GM12878 (cell line): ENCODE results near the gene VAV2. TPM values are rescaled to one million over a fixed set of nuclear protein-coding genes. Genes with fewer than 3 reads are reported as not detected.

ENCODE experiments used
- ATAC-seq: fragments of 200-7000 bp; cut with Tn5 transposase; 3 replicates; pipeline ENCODE4 v1.9.1; 2020; ENCODE audit warnings: mild to moderate bottlenecking, moderate library complexity
- BruUV-seq: library from RNA; stranded (reverse); fragments of 400-500 nt; replicated peaks from 2 replicates; lab custom pipeline; 2021; lab: Mats Ljungman, UMichigan
- CTCF ChIA-PET: fragments of 300-600 bp; sonication (Branson Sonifier 250); formaldehyde crosslinking; extraction: SDS; loops from one replicate; lab custom pipeline; 2021; ENCODE audit warnings: inconsistent platforms; lab: Yijun Ruan, JAX
- POLR2A ChIA-PET: fragments of 350-600 bp; formaldehyde crosslinking; extraction: SDS; loops from one replicate; lab custom pipeline; 2021; ENCODE audit warnings: inconsistent platforms; lab: Charles Lee
- RAD21 ChIA-PET: fragments of 300-600 bp; sonication (Branson Sonifier 250); formaldehyde crosslinking; loops from one replicate; lab custom pipeline; 2023; ENCODE audit warnings: antibody characterized with exemption; ENCODE audit not compliant: unreplicated experiment; lab: Charles Lee
- SMC1A ChIA-PET: fragments of 300-600 bp; sonication (Branson Sonifier 250); formaldehyde crosslinking; loops from one replicate; lab custom pipeline; 2023; ENCODE audit not compliant: unreplicated experiment, uncharacterized antibody; lab: Charles Lee
- DNase-seq: peaks from one replicate; pipeline ENCODE4 v3.0.0-alpha.2; 2011; ENCODE audit warnings: low read depth, low spot score
- FAIRE-seq: peaks from 3 replicates; lab custom pipeline; 2011; peaks lifted over from hg19 to GRCh38; lab: Jason Lieb, UNC
- H2AFZ ChIP-seq: 2 replicates; pipeline ENCODE4 v1.6.0; 2011; ENCODE audit warnings: low read depth, low read length, control low read depth; ENCODE audit not compliant: control insufficient read depth
- H3K27ac ChIP-seq: 2 replicates; pipeline ENCODE4 v1.5.1; 2011; ENCODE audit warnings: control low read depth; ENCODE audit not compliant: control insufficient read depth, insufficient read depth
- H3K27me3 ChIP-seq, 2 experiments: replicated peaks in 1 of 2; 2 replicates each; pipeline versions ENCODE4 v1.6.0 to v1.6.1; 2011; ENCODE audit warnings: low read length in 1 of 2; ENCODE audit not compliant: control insufficient read depth in 2 of 2, insufficient read depth in 2 of 2
- H3K36me3 ChIP-seq, 2 experiments: 2 replicates each; pipeline ENCODE4 v1.5.1; 2011; ENCODE audit warnings: low read length in 1 of 2; ENCODE audit not compliant: control insufficient read depth in 2 of 2, insufficient read depth in 2 of 2
- H3K4me1 ChIP-seq: 2 replicates; pipeline ENCODE4 v1.6.1; 2011; ENCODE audit warnings: mild to moderate bottlenecking, low read length, moderate library complexity, mixed read lengths; ENCODE audit not compliant: control insufficient read depth, insufficient read depth
- H3K4me2 ChIP-seq: 2 replicates; pipeline ENCODE4 v1.6.0; 2011; ENCODE audit warnings: control low read depth; ENCODE audit not compliant: control insufficient read depth, insufficient read depth
- H3K4me3 ChIP-seq: fragments of 200-600 bp; sonication (generic); 2 replicates; pipeline ENCODE4 v1.5.1; 2016
- H3K79me2 ChIP-seq: 2 replicates; pipeline ENCODE4 v1.6.0; 2011; ENCODE audit warnings: low read length; ENCODE audit not compliant: control insufficient read depth, insufficient read depth
- H3K9ac ChIP-seq: 2 replicates; pipeline ENCODE4 v1.8.0; 2011; ENCODE audit warnings: low read length, control low read depth, mixed read lengths; ENCODE audit not compliant: control insufficient read depth, insufficient read depth
- H3K9me3 ChIP-seq: replicated peaks from 3 replicates; pipeline ENCODE4 v1.5.1; 2011; ENCODE audit warnings: mild to moderate bottlenecking, low read length; ENCODE audit not compliant: control insufficient read depth, insufficient read depth
- H4K20me1 ChIP-seq: 2 replicates; pipeline ENCODE4 v1.6.0; 2011; ENCODE audit not compliant: control insufficient read depth, insufficient read depth
- ASH2L ChIP-seq: fragments of 300-600, 200-600 bp; sonication (generic); IDR thresholded peaks from 2 replicates; pipeline ENCODE4 v1.6.1; 2017; ENCODE audit warnings: low read depth, mild to moderate bottlenecking, borderline replicate concordance
- ELK1 ChIP-seq: IDR thresholded peaks from 2 replicates; pipeline ENCODE4 v1.6.1; 2012; ENCODE audit warnings: low read depth, low read length, improper control_type of control experiment
- ETV6 ChIP-seq, 2 experiments: fragments of 450-650 bp in 1 of 2; IDR thresholded peaks in 1 of 2; conservative IDR thresholded peaks in 1 of 2; 2 replicates each; pipeline ENCODE4 v1.6.1; 2014; ENCODE audit warnings: antibody characterized with exemption in 1 of 2, borderline replicate concordance in 1 of 2, low read depth in 1 of 2, mild to moderate bottlenecking in 1 of 2, moderate library complexity in 1 of 2
- FOXK2 ChIP-seq: fragments of 450-650 bp; IDR thresholded peaks from 2 replicates; pipeline ENCODE4 v1.6.1; 2017; ENCODE audit warnings: mild to moderate bottlenecking, moderate library complexity
- JUNB ChIP-seq: IDR thresholded peaks from 2 replicates; pipeline ENCODE4 v1.6.1; 2016; ENCODE audit warnings: antibody characterized with exemption, mild to moderate bottlenecking
- JUND ChIP-seq: IDR thresholded peaks from 2 replicates; pipeline ENCODE4 v1.6.1; 2012; ENCODE audit warnings: low read depth, mild to moderate bottlenecking, low read length, improper control_type of control experiment, moderate library complexity
- MLLT1 ChIP-seq: fragments of 450-650 bp; IDR thresholded peaks from 2 replicates; pipeline ENCODE4 v1.6.1; 2016; ENCODE audit warnings: mild to moderate bottlenecking
- MTA2 ChIP-seq: fragments of 450-650 bp; IDR thresholded peaks from 2 replicates; pipeline ENCODE4 v1.6.1; 2016; ENCODE audit warnings: low read depth, mild to moderate bottlenecking, moderate library complexity
- NFYA ChIP-seq: IDR thresholded peaks from 2 replicates; pipeline ENCODE4 v1.6.1; 2011; ENCODE audit warnings: low read depth, mild to moderate bottlenecking, low read length, improper control_type of control experiment, borderline replicate concordance
- PAX8 ChIP-seq: fragments of 450-650 bp; IDR thresholded peaks from 2 replicates; pipeline ENCODE4 v1.6.1; 2017; ENCODE audit warnings: mild to moderate bottlenecking, moderate library complexity
- RBBP5 ChIP-seq: fragments of 200-600 bp; sonication (generic); conservative IDR thresholded peaks from 2 replicates; pipeline ENCODE4 v1.6.1; 2016
- SREBF2 ChIP-seq: IDR thresholded peaks from 2 replicates; pipeline ENCODE4 v1.6.1; 2012; ENCODE audit warnings: mild to moderate bottlenecking, low read length
- ZNF217 ChIP-seq: fragments of 450-650 bp; IDR thresholded peaks from 2 replicates; pipeline ENCODE4 v1.6.1; 2017; ENCODE audit warnings: antibody characterized with exemption, mild to moderate bottlenecking
- WGBS: methylation state at CpG from one replicate; pipeline ENCODE4 v1.1.6; 2016; ENCODE audit warnings: low lambda C conversion rate; ENCODE audit not compliant: insufficient replicate concordance, insufficient coverage; ENCODE audit errors: missing lambda C conversion rate; 5-methylcytosine and 5-hydroxymethylcytosine counted together
- in situ Hi-C: fragments of 300-500 bp; cut with MboI; formaldehyde crosslinking; loops from 9 replicates; pipeline ENCODE4 v1.14.3; 2018; ENCODE audit warnings: mixed read lengths
- intact Hi-C: fragments of 100-400 bp; cut with micrococcal nuclease; formaldehyde crosslinking; loops from one replicate; pipeline ENCODE4 v1.14.2; 2022; ENCODE audit not compliant: unreplicated experiment
- polyA plus RNA-seq, 11 experiments: library from polyadenylated mRNA; depleted of rRNA in 4 of 11; unstranded in 6 of 11; stranded (reverse) in 5 of 11; fragments of >200 nt; fragmentation: Nextera tagmentation in 4 of 11; fragmentation: Illumina TruSeq in 1 of 11; extraction: Ambion mirVana in 4 of 11; extraction: Trizol in 1 of 11; gene quantifications; 1 replicate in 1 of 11; 2 replicates in 10 of 11; pipeline versions ENCODE4 v1.2.1 to v1.2.3, GENCODE V29; 2011 to 2016; ENCODE audit warnings: inconsistent platforms in 2 of 11, missing spikeins in 2 of 11, low read depth in 1 of 11
- total RNA-seq, 4 experiments: library from RNA; depleted of rRNA in 3 of 4; stranded (reverse); fragments of >200 nt in 3 of 4; fragmentation: Illumina TruSeq in 1 of 4; extraction: Trizol in 1 of 4; gene quantifications; 2 replicates each; pipeline versions ENCODE4 v1.2.1 to v1.2.3, GENCODE V29; 2013 to 2021
- TF ChIP-seq, protein P1 (sequence below): IDR thresholded peaks from 2 replicates; pipeline ENCODE4 v1.6.1; 2011; ENCODE audit warnings: borderline replicate concordance, low read depth, mild to moderate bottlenecking, moderate library complexity, mixed read lengths, low read length; ENCODE audit not compliant: insufficient read depth; ENCODE audit errors: extremely low read length
- TF ChIP-seq, protein P2 (sequence below): fragments of 450-650 bp; IDR thresholded peaks from 2 replicates; pipeline ENCODE4 v1.6.1; 2014; ENCODE audit warnings: mild to moderate bottlenecking

The VAV2 gene
- total and polyA plus RNA-seq, 10 of the 15 experiments (the other 5 are each of a cell fraction or from before 2014, with no cell fraction given), result 0.13 to 43.9 (median 16.9) TPM

DNA sequence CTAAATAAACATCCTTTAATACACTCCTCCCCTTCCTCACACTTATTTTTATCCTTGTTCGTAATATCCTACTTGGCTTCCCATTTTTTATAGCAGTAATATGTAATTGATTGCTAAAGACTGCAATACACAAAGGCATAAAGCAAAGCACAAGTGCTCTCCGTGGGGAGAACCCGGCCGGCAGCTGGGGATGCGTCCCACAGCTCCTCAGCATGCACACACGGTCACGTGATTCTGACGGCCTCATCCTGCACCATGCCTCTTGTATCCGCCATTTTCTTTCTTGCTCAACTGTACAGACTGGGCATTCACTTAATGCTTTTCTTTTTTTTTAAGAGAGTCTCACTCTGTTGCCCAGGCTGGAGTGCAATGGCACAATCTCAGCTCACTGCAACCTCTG lies 36.0 kb upstream of the VAV2 start (continued):
- TF ChIP-seq PAX8, result no peak

DNA sequence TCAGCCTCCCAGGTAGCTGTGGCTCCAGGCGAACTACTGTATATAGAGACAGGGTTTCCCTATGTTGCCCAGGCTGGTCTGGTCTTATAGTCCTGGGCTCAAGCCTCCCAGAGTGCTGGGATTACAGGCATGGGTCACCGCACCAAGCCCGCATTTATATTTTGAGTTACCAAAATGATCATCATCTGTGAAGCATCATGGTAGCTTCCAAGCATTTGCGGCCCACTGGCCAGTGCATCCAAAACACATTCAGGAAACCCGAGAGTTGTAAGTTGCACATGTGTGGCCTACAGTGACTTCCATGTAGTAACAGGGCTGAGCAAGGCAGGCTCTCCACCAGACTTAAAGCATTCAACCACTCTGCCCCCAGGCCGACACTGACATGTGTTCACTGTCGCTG lies 35.4 kb upstream of the VAV2 start:
- Histone ChIP-seq H3K4me1 (peaks cover 5% of the 10 kb centered on the region), H4K20me1 (no peaks in the 10 kb centered on the region), H3K27ac (no peak overlapping the region), H3K36me3 (no peaks in the 10 kb centered on the region; a peak in 2 of 4 replicates), H3K9ac (no peak overlapping the region), H3K4me3 (no peak overlapping the region), H3K79me2 (no peaks in the 10 kb centered on the region), H2AFZ (no peak overlapping the region), H3K27me3 (no peaks in the 10 kb centered on the region), H3K9me3 (no peaks in the 10 kb centered on the region)
- in situ Hi-C loops (no loop called here), intact Hi-C loops (no loop called here)
- DNase-seq (no peak), ATAC-seq (no peak), FAIRE-seq (no peak)
- BruUV-seq, result no TSS peak
- ChIA-PET POLR2A (no interaction called here), SMC1A (no interaction called here), RAD21 (no interaction called here), CTCF (no interaction called here)
- 85% methylated on average over 7 of the region's 7 CpGs for WGBS
- no peak for TF ChIP-seq ELK1
- no peak for TF ChIP-seq NFYA
- TF ChIP-seq ASH2L, result no peak
- TF ChIP-seq JUND, result no peak
- no peak for TF ChIP-seq ZNF217
- TF ChIP-seq ETV6 (conservative IDR thresholded peaks at IDR 0.05 in 1 of 2, IDR thresholded peaks at IDR 0.05 in 1 of 2; ENCODE audit: borderline replicate concordance in 1 of 2, low read depth in 1 of 2), result no peak
- no peak for TF ChIP-seq MTA2
- no peak for TF ChIP-seq FOXK2
- no peak for TF ChIP-seq RBBP5
- no peak for TF ChIP-seq SREBF2
- TF ChIP-seq, protein P1, sequence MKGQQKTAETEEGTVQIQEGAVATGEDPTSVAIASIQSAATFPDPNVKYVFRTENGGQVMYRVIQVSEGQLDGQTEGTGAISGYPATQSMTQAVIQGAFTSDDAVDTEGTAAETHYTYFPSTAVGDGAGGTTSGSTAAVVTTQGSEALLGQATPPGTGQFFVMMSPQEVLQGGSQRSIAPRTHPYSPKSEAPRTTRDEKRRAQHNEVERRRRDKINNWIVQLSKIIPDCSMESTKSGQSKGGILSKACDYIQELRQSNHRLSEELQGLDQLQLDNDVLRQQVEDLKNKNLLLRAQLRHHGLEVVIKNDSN, result no peak
- TF ChIP-seq, protein P2, sequence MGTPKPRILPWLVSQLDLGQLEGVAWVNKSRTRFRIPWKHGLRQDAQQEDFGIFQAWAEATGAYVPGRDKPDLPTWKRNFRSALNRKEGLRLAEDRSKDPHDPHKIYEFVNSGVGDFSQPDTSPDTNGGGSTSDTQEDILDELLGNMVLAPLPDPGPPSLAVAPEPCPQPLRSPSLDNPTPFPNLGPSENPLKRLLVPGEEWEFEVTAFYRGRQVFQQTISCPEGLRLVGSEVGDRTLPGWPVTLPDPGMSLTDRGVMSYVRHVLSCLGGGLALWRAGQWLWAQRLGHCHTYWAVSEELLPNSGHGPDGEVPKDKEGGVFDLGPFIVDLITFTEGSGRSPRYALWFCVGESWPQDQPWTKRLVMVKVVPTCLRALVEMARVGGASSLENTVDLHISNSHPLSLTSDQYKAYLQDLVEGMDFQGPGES, result no peak
- no peak for TF ChIP-seq JUNB
- TF ChIP-seq MLLT1, result no peak
- TF ChIP-seq, all 136 proteins: peak for 0
- H3K4me2 ChIP-seq, result no peak overlapping the region
